ENCODE results near the gene PUM1.
"Not testable (repeated sequence)": the region's sequence is repeated elsewhere in the genome, so short reads cannot be mapped to it uniquely, and the experiment has no call there.

Gene PUM1

GRCh38 chr1:30990591-30990990 is 74.9 kb downstream of the PUM1 start:
- no peak for DNase-seq

DNA sequence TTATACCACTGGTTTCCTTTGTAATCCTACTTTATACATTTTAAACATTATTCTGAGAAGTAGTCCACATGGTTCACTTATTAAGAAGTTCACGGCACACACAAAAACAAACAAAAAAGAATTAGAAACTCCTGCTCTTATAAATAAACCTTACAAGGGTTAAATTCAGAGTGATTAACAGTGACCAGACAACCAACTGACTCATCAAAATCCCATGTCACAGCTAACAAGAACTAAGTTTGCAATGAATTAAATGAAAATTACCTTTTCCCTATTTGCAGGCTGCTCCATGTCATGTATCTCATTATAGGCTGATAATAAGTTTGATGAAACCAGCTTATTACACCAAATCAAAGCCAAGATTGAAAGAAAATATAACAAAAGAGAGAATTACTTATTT is 77.5 kb downstream of the PUM1 start:
- DNase-seq, result no peak

DNA sequence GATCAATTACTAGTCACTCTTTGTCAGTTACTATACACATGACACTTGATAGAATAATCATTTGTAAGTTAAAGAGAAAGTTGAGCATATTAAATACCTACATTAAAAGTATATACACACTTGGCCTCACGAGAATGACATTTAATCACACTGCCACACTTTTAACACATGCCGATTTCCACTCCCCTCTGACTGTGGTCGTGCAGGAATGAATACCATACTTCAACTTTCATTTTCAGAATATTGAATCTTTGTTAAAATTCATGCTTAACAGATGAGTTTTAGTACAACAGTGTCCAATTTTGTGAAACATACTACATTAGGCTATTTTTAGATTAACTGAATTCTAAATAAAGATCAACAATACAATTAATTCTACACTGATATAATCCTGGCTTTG is 78.8 kb downstream of the PUM1 start:
- DNase-seq, result no peak

GRCh38 chr1:30984991-30985503 is 80.5 kb downstream of the PUM1 start:
- DNase-seq, result no peak

DNA sequence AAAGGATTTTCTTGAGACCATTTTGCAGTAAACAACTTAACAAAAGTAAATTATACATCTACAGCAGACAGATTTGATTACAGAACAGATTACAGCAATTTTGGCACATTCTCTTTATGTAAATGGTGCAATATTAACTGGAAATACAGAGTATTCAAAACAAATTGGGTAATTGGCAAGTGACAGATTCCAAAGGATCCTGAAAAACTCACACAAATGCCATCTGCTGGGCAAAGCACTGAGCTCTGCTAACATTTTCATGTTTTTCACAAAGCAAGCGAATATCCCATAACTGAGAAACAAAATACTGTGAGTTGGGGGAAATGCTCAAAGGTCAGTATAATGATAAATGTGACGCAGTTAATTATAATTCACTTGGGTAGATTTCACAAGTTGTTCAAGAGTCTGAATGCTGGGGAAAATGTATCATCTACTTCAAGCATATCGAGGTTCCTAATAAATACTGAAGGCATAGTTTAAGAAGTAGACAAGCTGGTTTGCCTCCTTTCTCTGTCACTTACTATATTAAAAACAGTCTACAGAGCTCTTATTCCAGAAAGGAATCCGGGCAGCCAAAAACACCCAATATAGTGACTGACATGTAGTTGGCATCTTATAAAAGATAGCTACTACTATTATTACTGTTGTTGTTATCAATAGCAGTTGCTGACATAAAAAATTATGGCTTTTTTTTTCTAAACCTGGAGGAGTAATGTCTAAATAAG is 81.2 kb downstream of the PUM1 start:
- no peak for DNase-seq

DNA sequence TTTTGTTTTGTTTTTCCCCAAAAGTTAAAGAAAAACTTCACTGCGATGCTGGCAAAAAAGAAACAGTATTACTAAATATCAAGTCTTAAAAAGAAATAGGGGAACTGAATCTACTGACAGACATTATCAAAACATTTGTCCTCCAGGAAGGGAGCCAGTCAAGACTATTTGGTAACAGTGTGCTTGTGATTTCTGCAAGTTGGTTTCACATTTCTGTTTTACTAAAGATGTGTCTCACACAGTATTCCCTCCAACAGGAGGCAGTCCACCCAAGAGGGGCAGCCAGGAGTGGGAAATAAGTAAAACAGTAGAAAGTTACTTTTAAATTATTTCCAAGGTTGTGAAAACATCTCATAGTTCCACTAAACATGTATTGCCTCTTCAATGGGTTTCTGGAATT is 82.6 kb downstream of the PUM1 start:
- peak; percentile 60 to 81 (median 77) for DNase-seq

- DNase-seq, result no peak
Observed at GRCh38 chr1:30982431-30982830, 83.1 kb downstream of the PUM1 start.

DNA sequence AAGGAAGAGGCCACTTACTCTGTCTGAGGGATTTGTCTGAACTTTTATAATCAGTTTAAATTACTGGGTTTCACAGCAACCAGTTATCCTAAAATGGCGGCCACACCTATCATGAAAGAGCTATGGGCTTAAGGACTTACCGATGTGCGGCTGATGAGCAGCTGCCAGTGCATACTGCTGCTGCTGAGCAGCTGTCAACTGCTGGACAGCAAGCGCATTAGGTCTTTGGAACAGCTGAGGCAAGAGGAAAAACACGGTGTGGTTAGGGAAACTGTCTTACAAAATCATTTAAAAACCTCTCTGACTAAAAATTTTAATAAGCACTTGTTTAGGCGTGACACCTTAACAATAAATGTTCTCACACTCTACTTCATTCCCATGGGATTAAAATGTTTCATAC is 84.3 kb downstream of the PUM1 start:
- DNase-seq, result no peak

- DNase-seq, result no peak
Observed at GRCh38 chr1:30977511-30977910, 88.0 kb downstream of the PUM1 start.

GRCh38 chr1:30977105-30977504 is 88.4 kb downstream of the PUM1 start:
- peak in 1 of 3 donors; percentile 28 for DNase-seq

GRCh38 chr1:30976143-30976542 is 89.4 kb downstream of the PUM1 start:
- peak; percentile 34 to 66 (median 65) for DNase-seq

GRCh38 chr1:30975217-30975616 is 90.3 kb downstream of the PUM1 start:
- no peak for DNase-seq

GRCh38 chr1:30974536-30974935 is 91.0 kb downstream of the PUM1 start:
- DNase-seq, result no peak

DNA sequence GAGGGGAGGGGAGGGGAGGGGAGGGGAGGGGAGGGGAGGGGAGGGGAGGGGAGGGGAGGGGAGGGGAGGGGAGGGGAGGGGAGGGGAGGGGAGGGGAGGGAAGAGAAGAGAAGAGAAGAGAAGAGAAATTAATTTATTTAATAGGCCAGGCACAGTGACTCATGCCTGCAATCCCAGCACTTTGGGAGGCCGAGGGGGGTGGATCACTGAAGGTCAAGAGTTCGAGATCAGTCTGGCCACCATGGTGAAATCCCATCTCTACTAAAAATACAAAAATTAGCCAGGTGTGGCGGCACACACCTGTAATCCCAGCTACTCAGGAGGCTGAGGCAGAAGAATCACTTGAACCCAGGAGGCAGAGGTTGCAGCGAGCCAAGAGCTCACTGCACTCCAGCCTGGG is 93.2 kb downstream of the PUM1 start:
- DNase-seq, result not testable (repeated sequence)

- peak; percentile 10 to 48 (median 41) for DNase-seq
Observed at GRCh38 chr1:30971496-30971895, 94.0 kb downstream of the PUM1 start.

GRCh38 chr1:30969903-30970302 is 95.6 kb downstream of the PUM1 start:
- no peak for DNase-seq

DNA sequence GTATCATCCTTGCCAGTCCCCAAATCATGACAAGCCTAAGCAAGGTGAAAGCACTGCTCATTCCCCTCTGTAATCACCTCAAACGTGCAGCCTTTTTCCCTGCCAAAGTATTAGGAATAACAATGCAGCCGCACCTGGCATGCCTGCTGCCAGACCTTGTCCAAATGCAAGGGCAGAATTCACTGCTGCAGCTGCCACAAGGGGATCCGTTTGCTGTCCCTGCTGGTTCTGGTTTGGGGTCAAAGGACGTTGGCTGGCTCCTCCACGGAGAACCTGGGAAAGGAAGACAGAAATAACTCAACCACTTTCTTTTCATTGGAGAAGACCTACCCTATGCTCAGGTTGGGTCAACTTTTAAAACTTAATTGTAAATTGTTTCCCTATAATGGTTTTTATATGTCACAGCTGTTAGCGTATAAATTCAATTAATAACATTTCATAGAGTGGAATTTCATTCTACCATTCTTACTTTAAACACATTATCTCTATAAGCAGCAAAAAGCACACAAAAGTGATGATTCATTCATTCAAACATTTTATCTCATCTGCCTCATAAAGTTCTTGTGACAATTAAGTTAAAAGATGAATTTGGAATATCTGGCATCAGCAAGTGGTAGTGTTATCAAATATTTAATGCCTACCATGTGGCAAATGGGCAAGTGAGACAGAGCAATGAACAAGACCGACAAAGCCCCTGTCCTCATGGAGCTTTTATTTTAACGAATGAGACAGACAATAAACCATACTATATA is 97.1 kb downstream of the PUM1 start:
- DNase-seq, result no peak

DNA sequence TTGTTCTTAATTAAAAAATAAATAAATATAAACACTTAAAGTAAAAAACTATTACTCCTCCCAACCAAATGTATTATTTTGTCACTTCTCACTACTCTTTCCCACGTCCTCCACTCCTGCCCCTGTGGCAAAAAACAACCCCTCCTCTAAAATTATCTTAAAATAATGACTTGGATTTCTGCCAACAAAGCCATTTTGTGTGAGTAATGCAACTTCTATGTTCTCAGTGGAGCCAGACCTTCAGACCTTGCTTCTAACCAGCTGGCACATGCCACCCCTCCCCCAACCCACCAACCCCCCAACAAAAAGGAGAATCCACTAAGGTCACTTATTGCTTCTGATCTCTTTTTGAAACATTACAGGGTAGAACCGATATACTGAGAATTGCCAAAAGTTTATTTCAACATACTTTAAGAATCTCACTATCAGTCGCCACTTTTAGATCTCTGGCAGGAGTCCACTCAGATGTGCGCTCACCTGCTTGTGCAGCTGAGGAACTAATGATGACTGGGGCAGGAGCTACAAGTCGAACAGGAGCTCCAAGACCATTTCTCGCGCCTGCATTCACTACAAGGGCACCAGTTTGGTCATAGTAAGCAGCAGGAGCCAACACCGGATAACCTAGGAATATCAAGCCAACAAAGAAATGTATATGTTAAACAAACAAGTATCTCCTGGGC is 98.7 kb downstream of the PUM1 start:
- no peak for DNase-seq

- DNase-seq, result no peak
Observed at GRCh38 chr1:30965924-30966599, 99.5 kb downstream of the PUM1 start.

- no peak for DNase-seq
Observed at GRCh38 chr1:30964706-30965105, 100.8 kb downstream of the PUM1 start.

DNA sequence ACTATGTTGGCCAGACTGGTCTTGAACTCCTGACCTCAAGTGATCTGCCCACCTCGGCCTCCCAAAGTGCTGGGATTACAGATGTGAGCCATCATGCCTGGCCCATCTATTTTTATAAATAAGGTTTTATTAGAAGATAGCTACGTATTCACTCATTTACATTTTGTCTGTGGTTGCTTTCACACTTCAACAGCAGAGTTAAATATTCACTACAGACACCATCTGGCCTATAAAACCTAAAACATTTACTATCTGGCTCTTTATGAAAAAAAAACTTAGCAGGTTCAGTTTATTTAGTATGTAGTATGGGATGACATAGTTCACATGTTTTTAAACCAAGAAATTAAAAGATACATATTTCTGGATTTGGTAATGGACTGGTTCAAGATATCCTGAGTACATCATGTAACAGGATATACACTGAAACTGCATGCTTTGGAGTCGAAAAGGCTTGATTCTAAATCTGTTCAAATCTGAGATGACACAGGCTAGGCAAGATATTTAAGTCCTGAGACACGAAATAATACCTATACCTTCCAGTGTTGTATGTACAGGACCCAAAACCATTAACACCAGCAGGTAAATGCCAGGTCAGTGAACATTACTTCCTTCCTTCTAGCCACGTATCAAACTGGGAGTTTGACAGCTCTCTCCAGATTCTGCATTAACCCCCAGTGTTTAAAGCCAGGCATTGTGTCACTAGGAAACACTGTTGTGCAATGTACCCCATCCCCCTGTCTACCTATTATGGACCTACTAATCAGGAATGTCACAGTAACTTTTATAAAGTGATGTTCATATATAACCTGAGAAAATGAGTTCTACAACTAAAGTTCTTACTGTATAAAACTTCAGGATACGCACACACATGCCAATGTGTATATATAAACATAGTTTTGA is 102.7 kb downstream of the PUM1 start:
- no peak for DNase-seq

Measured in suppressor macrophage treated with lipopolysaccharide for 1 hour (primary cell).